ENCODE measurements around the gene APRT.

APRT gene

GRCh38 chr16:88839026-88839529, 27.4 kb upstream of the APRT start:
- no peak overlapping the region for H3K27ac ChIP-seq (ENCODE audit: low read depth, low read length)
- H3K4me1 ChIP-seq (ENCODE audit: control insufficient read depth, insufficient read depth, low read length): no peaks in the 10 kb centered on the region
- H3K36me3 ChIP-seq (ENCODE audit: control insufficient read depth, insufficient read depth, low read length): peaks cover 15% of the 10 kb centered on the region
- H3K4me3 ChIP-seq (ENCODE audit: low read length): no peak overlapping the region
- H3K9ac ChIP-seq (ENCODE audit: low read length): no peak overlapping the region
- H3K27me3 ChIP-seq (ENCODE audit: control insufficient read depth, insufficient read depth, low read length): no peaks in the 10 kb centered on the region

- H3K27me3 ChIP-seq (ENCODE audit: control insufficient read depth, insufficient read depth, low read length): no peaks in the 10 kb centered on the region
- peaks cover 15% of the 10 kb centered on the region for H3K36me3 ChIP-seq (ENCODE audit: control insufficient read depth, insufficient read depth, low read length)
- no peak overlapping the region for H3K4me3 ChIP-seq (ENCODE audit: low read length)
- no peak overlapping the region for H3K27ac ChIP-seq (ENCODE audit: low read depth, low read length)
- no peaks in the 10 kb centered on the region for H3K4me1 ChIP-seq (ENCODE audit: control insufficient read depth, insufficient read depth, low read length)
- no peak overlapping the region for H3K9ac ChIP-seq (ENCODE audit: low read length)
Observed at GRCh38 chr16:88838566-88838965, 26.8 kb upstream of the APRT start.

- Histone ChIP-seq H3K4me1 (ENCODE audit: control insufficient read depth, insufficient read depth, low read length) (no peaks in the 10 kb centered on the region), H3K27ac (ENCODE audit: low read depth, low read length) (no peak overlapping the region), H3K4me3 (ENCODE audit: low read length) (no peak overlapping the region), H3K9ac (ENCODE audit: low read length) (no peak overlapping the region), H3K27me3 (ENCODE audit: control insufficient read depth, insufficient read depth, low read length) (no peaks in the 10 kb centered on the region), H3K36me3 (ENCODE audit: control insufficient read depth, insufficient read depth, low read length) (peaks cover 15% of the 10 kb centered on the region)
Observed at GRCh38 chr16:88837806-88838205, 26.1 kb upstream of the APRT start.

GRCh38 chr16:88836791-88837190, 25.1 kb upstream of the APRT start:
- Histone ChIP-seq H3K4me1 (ENCODE audit: control insufficient read depth, insufficient read depth, low read length) (no peaks in the 10 kb centered on the region), H3K27ac (ENCODE audit: low read depth, low read length) (no peak overlapping the region), H3K27me3 (ENCODE audit: control insufficient read depth, insufficient read depth, low read length) (no peaks in the 10 kb centered on the region), H3K36me3 (ENCODE audit: control insufficient read depth, insufficient read depth, low read length) (peaks cover 15% of the 10 kb centered on the region), H3K9ac (ENCODE audit: low read length) (no peak overlapping the region), H3K4me3 (ENCODE audit: low read length) (no peak overlapping the region)

GRCh38 chr16:88835818-88836217, 24.1 kb upstream of the APRT start:
- peaks cover 15% of the 10 kb centered on the region for H3K36me3 ChIP-seq (ENCODE audit: control insufficient read depth, insufficient read depth, low read length)
- H3K27ac ChIP-seq (ENCODE audit: low read depth, low read length): no peak overlapping the region
- H3K4me3 ChIP-seq (ENCODE audit: low read length): no peak overlapping the region
- no peak overlapping the region for H3K9ac ChIP-seq (ENCODE audit: low read length)
- H3K4me1 ChIP-seq (ENCODE audit: control insufficient read depth, insufficient read depth, low read length): no peaks in the 10 kb centered on the region
- no peaks in the 10 kb centered on the region for H3K27me3 ChIP-seq (ENCODE audit: control insufficient read depth, insufficient read depth, low read length)

- Histone ChIP-seq H3K4me1 (ENCODE audit: control insufficient read depth, insufficient read depth, low read length) (no peaks in the 10 kb centered on the region), H3K27ac (ENCODE audit: low read depth, low read length) (no peak overlapping the region), H3K27me3 (ENCODE audit: control insufficient read depth, insufficient read depth, low read length) (no peaks in the 10 kb centered on the region), H3K4me3 (ENCODE audit: low read length) (no peak overlapping the region), H3K9ac (ENCODE audit: low read length) (no peak overlapping the region), H3K36me3 (ENCODE audit: control insufficient read depth, insufficient read depth, low read length) (peaks cover 12% of the 10 kb centered on the region)
Observed at GRCh38 chr16:88835383-88835782, 23.7 kb upstream of the APRT start.

GRCh38 chr16:88834670-88835069, 22.9 kb upstream of the APRT start:
- H3K27me3 ChIP-seq (ENCODE audit: control insufficient read depth, insufficient read depth, low read length): no peaks in the 10 kb centered on the region

GRCh38 chr16:88833086-88833485, 21.4 kb upstream of the APRT start:
- Histone ChIP-seq H3K27me3 (ENCODE audit: control insufficient read depth, insufficient read depth, low read length) (no peaks in the 10 kb centered on the region), H3K4me1 (ENCODE audit: control insufficient read depth, insufficient read depth, low read length) (no peaks in the 10 kb centered on the region), H3K9ac (ENCODE audit: low read length) (no peak overlapping the region), H3K4me3 (ENCODE audit: low read length) (no peak overlapping the region), H3K36me3 (ENCODE audit: control insufficient read depth, insufficient read depth, low read length) (peaks cover 9% of the 10 kb centered on the region), H3K27ac (ENCODE audit: low read depth, low read length) (no peak overlapping the region)

More at GRCh38 chr16:88834670-88835069, 22.9 kb upstream of the APRT start:
- Histone ChIP-seq H3K4me1 (ENCODE audit: control insufficient read depth, insufficient read depth, low read length) (no peaks in the 10 kb centered on the region), H3K4me3 (ENCODE audit: low read length) (no peak overlapping the region), H3K9ac (ENCODE audit: low read length) (no peak overlapping the region), H3K36me3 (ENCODE audit: control insufficient read depth, insufficient read depth, low read length) (peaks cover 11% of the 10 kb centered on the region), H3K27ac (ENCODE audit: low read depth, low read length) (no peak overlapping the region)

- H3K36me3 ChIP-seq (ENCODE audit: control insufficient read depth, insufficient read depth, low read length): peaks cover 9% of the 10 kb centered on the region
- H3K4me3 ChIP-seq (ENCODE audit: low read length): no peak overlapping the region
- no peaks in the 10 kb centered on the region for H3K4me1 ChIP-seq (ENCODE audit: control insufficient read depth, insufficient read depth, low read length)
- no peak overlapping the region for H3K27ac ChIP-seq (ENCODE audit: low read depth, low read length)
- no peak overlapping the region for H3K9ac ChIP-seq (ENCODE audit: low read length)
- no peaks in the 10 kb centered on the region for H3K27me3 ChIP-seq (ENCODE audit: control insufficient read depth, insufficient read depth, low read length)
Observed at GRCh38 chr16:88831838-88832237, 20.1 kb upstream of the APRT start.

GRCh38 chr16:88830783-88831182, 19.1 kb upstream of the APRT start:
- Histone ChIP-seq H3K27ac (ENCODE audit: low read depth, low read length) (no peak overlapping the region), H3K4me1 (ENCODE audit: control insufficient read depth, insufficient read depth, low read length) (no peaks in the 10 kb centered on the region), H3K9ac (ENCODE audit: low read length) (no peak overlapping the region), H3K4me3 (ENCODE audit: low read length) (no peak overlapping the region), H3K27me3 (ENCODE audit: control insufficient read depth, insufficient read depth, low read length) (no peaks in the 10 kb centered on the region), H3K36me3 (ENCODE audit: control insufficient read depth, insufficient read depth, low read length) (peaks cover 9% of the 10 kb centered on the region)

GRCh38 chr16:88830258-88830657, 18.5 kb upstream of the APRT start:
- no peak overlapping the region for H3K27ac ChIP-seq (ENCODE audit: low read depth, low read length)
- no peaks in the 10 kb centered on the region for H3K27me3 ChIP-seq (ENCODE audit: control insufficient read depth, insufficient read depth, low read length)
- H3K4me1 ChIP-seq (ENCODE audit: control insufficient read depth, insufficient read depth, low read length): no peaks in the 10 kb centered on the region
- no peak overlapping the region for H3K9ac ChIP-seq (ENCODE audit: low read length)
- H3K36me3 ChIP-seq (ENCODE audit: control insufficient read depth, insufficient read depth, low read length): peaks cover 7% of the 10 kb centered on the region
- H3K4me3 ChIP-seq (ENCODE audit: low read length): no peak overlapping the region

- Histone ChIP-seq H3K9ac (ENCODE audit: low read length) (no peak overlapping the region), H3K27me3 (ENCODE audit: control insufficient read depth, insufficient read depth, low read length) (no peaks in the 10 kb centered on the region), H3K27ac (ENCODE audit: low read depth, low read length) (no peak overlapping the region), H3K4me3 (ENCODE audit: low read length) (no peak overlapping the region), H3K4me1 (ENCODE audit: control insufficient read depth, insufficient read depth, low read length) (no peaks in the 10 kb centered on the region), H3K36me3 (ENCODE audit: control insufficient read depth, insufficient read depth, low read length) (peaks cover 3% of the 10 kb centered on the region)
Observed at GRCh38 chr16:88828711-88829110, 17.0 kb upstream of the APRT start.

GRCh38 chr16:88827727-88828126, 16.0 kb upstream of the APRT start:
- Histone ChIP-seq H3K4me1 (ENCODE audit: control insufficient read depth, insufficient read depth, low read length) (no peaks in the 10 kb centered on the region), H3K36me3 (ENCODE audit: control insufficient read depth, insufficient read depth, low read length) (peaks cover 7% of the 10 kb centered on the region), H3K27ac (ENCODE audit: low read depth, low read length) (no peak overlapping the region), H3K4me3 (ENCODE audit: low read length) (no peak overlapping the region), H3K9ac (ENCODE audit: low read length) (no peak overlapping the region), H3K27me3 (ENCODE audit: control insufficient read depth, insufficient read depth, low read length) (no peaks in the 10 kb centered on the region)
